ENCODE measurements around the gene GGA1.
A peak's percentile ranks its signal among the peaks of the same experiment; 100 is the strongest.

GGA1 gene

DNA sequence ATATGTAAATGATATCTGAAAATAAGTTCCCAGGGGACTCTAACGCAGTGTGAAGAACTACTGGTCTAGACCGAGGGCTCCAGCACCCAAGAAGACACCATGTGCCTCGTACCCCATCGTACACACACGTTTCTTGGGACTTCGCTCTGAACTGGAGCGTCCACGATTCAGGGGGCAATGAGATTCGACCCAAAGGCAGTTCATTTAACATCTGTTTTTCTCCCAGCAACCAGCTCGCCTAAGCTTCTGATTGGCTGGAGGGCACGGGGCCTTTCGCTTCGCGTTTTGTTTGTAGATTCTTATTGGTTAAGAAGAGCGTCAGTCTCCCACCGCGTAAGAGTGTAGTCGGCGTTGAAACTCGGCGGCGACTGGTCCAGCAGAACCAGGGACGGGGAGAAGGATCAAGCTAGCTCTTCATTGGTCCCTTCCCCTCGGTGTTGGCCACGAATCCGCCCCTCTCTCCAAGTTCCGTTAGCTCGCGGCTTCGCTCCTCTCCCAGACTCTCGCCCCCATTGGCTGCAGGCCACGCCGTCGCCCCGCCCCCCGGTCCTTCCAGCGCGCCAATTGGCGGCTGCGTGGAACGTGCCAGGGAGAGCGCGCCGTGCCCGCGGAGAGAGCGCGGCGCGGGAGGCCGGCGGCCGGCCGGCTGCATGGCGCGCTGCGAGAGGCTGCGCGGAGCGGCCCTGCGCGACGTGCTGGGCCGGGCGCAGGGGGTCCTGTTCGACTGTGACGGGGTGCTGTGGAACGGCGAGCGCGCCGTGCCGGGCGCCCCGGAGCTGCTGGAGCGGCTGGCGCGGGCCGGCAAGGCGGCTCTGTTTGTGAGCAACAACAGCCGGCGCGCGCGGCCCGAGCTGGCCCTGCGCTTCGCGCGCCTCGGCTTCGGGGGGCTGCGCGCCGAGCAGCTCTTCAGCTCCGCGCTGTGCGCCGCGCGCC lies 49.8 kb downstream of the GGA1 start, which contains the start of gene PDXP:
TSS of gene PDXP (plus strand) at position 591 of the 933 bp plus-strand sequence. CDS start at position 651, 60 bp downstream.
- TF ChIP-seq CTCF (IDR thresholded peaks at IDR 0.05; ENCODE audit: extremely low read depth, missing control alignments): no peak

GRCh38 chr22:37659066-37659896 lies 50.6 kb downstream of the GGA1 start:
- no peak for TF ChIP-seq CTCF (IDR thresholded peaks at IDR 0.05; ENCODE audit: extremely low read depth, missing control alignments)
- DNase-seq (ENCODE audit: low spot score): peak; percentile 60

More for the DNA sequence above, 49.8 kb downstream of the GGA1 start, which contains the start of gene PDXP:
- DNase-seq (ENCODE audit: low spot score): peak; percentile 99

DNA sequence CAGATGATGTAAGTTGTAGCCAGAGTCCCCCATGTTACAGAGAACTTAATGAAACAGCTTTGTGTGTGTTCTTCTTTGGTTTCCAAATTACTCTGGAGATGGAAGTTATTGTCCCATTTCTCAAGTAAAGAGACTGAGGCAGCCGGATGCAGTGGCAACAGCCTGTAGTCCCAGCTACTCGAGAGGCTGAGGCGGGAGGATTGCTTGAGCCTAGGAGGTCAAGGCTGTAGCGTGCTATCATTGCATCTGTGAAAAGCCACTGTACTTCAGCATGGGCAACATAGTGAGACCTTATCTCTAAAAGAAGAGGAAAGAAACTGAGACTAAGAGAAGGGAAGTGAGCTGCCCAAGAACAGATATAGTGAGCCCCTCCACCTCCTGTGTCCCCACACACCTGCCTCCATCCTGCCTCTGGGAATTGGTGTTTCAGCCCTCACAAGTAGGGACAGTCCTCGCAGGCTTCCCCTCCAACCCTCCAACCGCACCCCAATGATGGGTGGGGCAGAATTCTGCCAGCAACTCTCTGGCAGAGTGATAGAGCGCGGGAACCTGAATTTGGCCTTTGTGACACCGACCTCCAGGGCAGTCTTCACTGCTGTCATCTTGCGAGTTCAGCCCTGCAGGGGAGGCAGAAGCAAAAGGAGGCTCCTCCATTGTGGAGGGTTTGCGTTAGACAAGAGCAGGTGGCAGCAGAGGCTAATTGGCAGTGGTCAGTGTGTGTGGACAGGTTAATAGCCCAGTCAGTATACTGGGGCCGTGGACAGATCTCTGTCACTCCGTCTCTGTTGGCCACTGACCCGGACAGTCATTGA lies 51.5 kb downstream of the GGA1 start:
- TF ChIP-seq CTCF (IDR thresholded peaks at IDR 0.05; ENCODE audit: extremely low read depth, missing control alignments): no peak

GRCh38 chr22:37660709-37661045 lies 52.0 kb downstream of the GGA1 start:
- no peak for TF ChIP-seq CTCF (IDR thresholded peaks at IDR 0.05; ENCODE audit: extremely low read depth, missing control alignments)
- no peak for DNase-seq (ENCODE audit: low spot score)

More for the DNA sequence above, 51.5 kb downstream of the GGA1 start:
- no peak for DNase-seq (ENCODE audit: low spot score)

DNA sequence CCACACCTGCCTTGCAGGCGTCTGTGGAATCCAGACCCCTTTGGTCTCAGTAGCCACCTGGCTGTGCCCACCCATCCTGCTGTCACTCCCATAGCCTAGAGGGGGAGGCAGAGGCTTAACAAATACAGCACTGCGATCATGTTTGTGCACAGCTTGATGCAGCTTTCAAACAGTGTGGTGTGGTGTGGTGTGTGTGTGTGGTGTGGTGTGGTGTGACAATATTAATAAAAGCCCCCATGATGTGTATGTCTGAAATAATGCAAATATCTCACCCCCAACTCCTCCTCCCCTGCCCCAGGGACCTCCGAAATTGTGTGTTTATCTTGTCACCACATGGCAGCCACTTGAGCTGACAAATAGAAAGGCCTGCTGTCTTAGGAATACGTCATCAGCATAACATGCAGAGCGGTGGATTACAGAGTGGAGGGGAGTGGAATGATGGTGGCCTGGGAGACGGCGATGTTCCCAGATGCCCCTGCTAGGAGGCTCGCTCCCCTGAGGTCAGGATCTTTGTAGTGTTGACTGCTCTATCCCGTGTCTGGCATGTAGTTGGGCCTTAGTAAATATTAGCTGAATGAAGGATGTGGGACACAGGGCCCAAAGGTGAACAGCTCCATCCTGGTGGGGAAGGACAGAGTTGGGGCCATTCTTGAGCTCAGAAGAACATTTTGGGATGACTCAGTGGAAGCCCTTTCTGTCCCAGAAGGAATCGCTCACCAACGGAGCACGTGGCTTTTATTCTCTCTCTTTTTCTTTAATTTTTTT lies 52.7 kb downstream of the GGA1 start:
- TF ChIP-seq CTCF (IDR thresholded peaks at IDR 0.05; ENCODE audit: extremely low read depth, missing control alignments): peak; percentile 51

GRCh38 chr22:37662039-37662438 lies 53.4 kb downstream of the GGA1 start:
- no peak for TF ChIP-seq CTCF (IDR thresholded peaks at IDR 0.05; ENCODE audit: extremely low read depth, missing control alignments)
- DNase-seq (ENCODE audit: low spot score): no peak

More for the DNA sequence above, 52.7 kb downstream of the GGA1 start:
- no peak for DNase-seq (ENCODE audit: low spot score)

Measured in GM20000 (cell line).